Stimulated activated CD4-positive, alpha-beta T cell treated with anti-CD3 and anti-CD28 coated beads, Interleukin-1b, Interleukin-23, amount 100 ng/mL, for 24 hours (primary cell): ENCODE data around the gene WDR33.
"Not testable (repeated sequence)": the region's sequence is repeated elsewhere in the genome, so short reads cannot be mapped to it uniquely, and the experiment has no call there.

Experiments used
- DNase-seq, 4 experiments: peaks; one replicate each; pipeline ENCODE4 v3.0.0-alpha.2; 2020; ENCODE audit warnings: low read depth in 4 of 4, low spot score in 1 of 4

WDR33 gene

GRCh38 chr2:127769587-127769986, 41.4 kb downstream of the WDR33 start:
- DNase-seq, result no peak

GRCh38 chr2:127768775-127769479, 42.0 kb downstream of the WDR33 start:
- DNase-seq, result no peak

DNA sequence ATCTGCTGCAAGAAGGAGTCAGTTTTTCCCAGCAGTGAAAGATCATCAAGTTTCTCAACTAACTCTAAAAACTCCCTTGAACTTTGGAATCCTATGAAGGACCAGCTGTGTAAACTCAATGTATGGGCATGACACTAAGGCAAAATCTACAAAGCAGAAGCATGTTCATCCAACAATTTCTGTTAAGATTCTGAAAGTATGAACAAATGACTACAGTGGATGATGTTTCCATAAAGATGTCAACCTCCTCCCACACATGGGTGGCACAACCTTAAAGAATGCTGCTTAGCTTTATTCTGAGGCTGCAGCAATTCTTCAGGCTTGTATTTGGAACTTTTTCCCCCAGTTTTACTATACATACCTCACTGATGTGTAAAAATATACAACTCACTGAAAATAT, 47.2 kb downstream of the WDR33 start:
- DNase-seq, result no peak

DNA sequence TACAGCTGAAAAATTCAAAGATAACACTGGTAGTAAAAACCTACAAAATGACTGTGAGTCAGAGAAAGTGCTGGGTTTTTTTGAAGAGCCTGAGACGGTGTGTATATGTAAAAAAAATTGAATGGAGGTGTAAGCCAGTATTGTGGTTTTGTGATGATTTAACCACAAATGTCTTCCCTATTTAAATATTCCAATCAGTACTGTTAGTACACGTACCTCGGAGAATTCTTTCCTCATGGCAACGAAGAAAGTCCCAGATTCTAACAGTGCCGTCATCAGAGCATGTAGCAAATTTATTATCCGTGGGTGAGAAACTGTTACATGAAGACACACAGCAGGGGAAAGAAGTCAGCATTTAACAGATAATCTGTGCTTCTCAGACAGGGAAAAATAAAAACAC, 48.1 kb downstream of the WDR33 start:
- DNase-seq, result no peak

DNA sequence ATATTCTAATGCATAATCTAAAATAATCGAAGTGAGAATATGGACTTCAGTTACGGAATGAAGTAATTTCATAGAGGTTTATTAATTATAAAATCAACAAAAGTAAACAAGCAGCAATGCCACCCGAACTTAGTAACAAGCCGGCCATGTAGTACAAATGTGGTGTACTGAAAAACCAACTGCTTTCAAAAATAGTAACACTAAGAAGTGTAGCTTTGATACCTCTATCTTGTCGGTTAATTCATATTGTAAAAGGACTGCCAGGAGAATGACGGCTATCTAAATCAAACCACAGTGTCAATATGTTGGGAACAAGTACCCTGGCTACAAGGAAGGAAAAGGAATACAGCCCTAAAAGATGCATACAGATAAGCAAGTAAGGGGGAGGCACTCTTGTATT, 48.5 kb downstream of the WDR33 start:
- DNase-seq, result no peak

GRCh38 chr2:127759931-127760330, 51.0 kb downstream of the WDR33 start:
- DNase-seq, result no peak

DNA sequence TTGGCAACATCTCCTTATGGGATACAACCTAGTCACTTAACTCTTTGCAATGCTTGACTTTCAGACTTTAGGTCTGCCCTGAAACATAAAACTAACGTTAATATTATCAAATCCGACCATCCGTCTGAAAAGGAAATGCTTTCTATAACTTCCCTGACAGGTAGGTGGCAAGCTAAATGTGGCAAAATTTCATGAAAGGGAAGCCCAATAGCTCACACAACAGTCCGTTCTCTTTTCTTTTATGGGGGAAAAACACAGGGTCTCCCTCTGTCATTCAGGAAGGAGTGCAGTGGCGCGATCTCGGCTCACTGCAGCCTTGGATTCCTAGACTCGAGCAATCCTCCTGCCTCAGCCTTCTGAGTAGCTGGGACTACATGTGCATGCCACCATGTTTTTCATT, 56.8 kb downstream of the WDR33 start:
- no peak for DNase-seq

GRCh38 chr2:127753374-127753773, 57.6 kb downstream of the WDR33 start:
- DNase-seq, result no peak

- DNase-seq, result not testable (repeated sequence)
Measured at GRCh38 chr2:127749537-127749936, 61.4 kb downstream of the WDR33 start.

- no peak for DNase-seq
Measured at GRCh38 chr2:127747621-127748020, 63.4 kb downstream of the WDR33 start.

GRCh38 chr2:127743477-127744026, 67.4 kb downstream of the WDR33 start:
- DNase-seq, result no peak

DNA sequence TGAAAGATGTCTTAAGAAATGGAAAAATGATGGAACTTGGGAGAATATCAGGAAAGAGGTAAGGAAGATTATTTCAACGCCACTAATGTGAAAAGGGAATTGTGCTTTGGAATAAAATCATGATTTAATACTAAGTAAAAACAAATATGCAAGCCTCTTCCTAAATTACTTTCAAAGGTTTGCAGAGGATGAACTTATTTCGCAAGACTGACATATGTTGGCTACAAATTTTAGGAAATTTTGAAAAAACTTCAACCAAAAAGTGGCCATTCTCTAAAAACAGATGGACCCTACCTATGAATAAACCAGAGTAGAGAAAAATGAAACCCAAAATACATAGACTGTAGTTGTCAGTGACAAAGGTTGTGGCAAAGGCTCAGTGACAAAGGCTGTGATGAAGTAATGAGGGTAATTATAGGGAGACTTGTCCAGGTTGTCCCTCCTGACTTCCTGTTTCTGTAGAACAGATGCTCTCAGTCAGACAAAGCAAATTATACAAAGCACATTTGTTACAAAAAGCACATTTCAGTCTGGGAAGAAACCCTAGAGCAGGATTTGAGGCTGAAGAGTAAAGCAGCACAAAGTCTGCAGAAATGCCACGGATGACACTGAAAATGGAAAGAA, 70.2 kb downstream of the WDR33 start:
- no peak for DNase-seq

DNA sequence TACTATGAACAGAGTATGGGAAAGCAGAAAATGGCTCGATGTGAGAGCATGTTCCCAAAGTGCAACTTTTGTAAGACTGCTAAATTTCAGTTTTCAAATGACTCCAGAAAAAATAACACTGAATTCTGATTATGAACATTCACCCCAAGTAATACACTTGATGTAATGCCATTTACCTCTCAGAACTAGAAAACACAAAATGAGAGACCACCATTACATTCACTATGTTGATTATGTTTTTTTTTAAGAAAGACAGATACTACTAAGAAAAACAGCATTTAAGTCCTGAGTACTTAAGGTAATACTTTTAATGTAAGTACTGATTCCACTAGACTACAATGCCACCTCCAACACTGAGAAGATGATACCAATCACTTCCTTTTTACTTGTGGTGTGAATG, 71.2 kb downstream of the WDR33 start:
- DNase-seq, result no peak

GRCh38 chr2:127737892-127738291, 73.1 kb downstream of the WDR33 start:
- no peak for DNase-seq

GRCh38 chr2:127735537-127736399, 75.2 kb downstream of the WDR33 start:
- no peak for DNase-seq

DNA sequence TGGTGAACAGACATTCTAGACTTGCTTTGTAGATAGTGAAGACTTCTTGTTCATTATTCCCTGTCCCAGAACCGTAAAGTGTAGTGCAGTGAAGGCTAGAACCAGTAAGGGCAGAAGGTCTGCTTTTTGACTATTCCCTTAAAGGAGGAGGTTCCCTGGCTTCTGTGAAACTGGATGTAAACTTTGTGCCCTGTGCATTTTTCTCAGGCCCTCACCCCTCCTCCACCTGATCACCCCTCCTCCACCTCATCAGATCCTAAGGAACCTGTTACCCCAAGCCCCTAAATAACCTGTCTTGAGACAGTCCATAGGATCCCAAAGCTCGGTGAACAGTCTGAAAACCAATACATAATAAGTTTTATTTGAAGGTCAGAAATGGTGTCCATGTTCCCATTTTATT, 75.9 kb downstream of the WDR33 start:
- no peak for DNase-seq

DNA sequence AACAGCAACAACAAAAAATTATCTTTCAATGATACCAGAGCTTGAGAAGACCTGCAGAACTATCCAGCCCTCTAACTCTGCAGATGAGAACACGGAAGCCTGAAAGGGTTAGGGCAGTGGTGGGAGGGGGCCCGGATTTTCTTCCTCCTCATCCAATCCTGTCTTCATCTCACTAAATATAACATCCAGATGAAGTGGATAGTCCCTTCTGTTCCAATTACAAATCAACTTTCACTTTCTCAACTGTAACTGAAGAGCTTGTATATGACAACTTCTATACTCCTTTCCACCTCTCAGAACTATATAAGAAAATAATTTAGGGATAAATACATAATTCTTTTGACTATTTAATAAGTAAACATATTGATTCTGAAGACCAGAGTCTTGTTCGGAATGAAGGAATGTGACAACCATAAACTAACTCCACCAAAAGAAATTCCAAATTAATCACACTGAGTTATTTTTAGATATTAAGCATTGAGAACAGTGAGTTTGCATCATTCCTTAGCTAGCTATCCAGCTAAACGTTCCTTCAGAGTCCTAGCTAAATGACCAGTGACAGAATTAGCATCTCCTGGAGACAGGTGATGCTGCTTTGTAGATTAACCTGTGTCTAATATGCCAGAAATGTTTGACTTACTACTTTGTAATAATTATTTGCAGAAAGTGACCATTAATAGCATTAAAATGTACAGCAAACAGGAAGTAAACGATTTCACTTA, 77.0 kb downstream of the WDR33 start:
- DNase-seq, result no peak

- DNase-seq, result no peak
Measured at GRCh38 chr2:127733113-127733815, 77.7 kb downstream of the WDR33 start.

GRCh38 chr2:127726158-127726880, 84.7 kb downstream of the WDR33 start:
- DNase-seq, result no peak

GRCh38 chr2:127722807-127723206, 88.2 kb downstream of the WDR33 start:
- DNase-seq, result no peak
